Sigmoid colon (tissue), 4 donors: Measurements from ENCODE around the gene IQSEC3.

ENCODE experiments used
- CTCF ChIP-seq, 4 experiments: fragments of 450-650 bp in 3 of 4; fragments of 200-600 bp in 1 of 4; IDR thresholded peaks; one replicate each; pipeline ENCODE4 v1.5.1; 2016 to 2019; ENCODE audit warnings: antibody characterized with exemption in 4 of 4, mild to moderate bottlenecking in 3 of 4, moderate library complexity in 2 of 4
- EP300 ChIP-seq, 4 donors: sonication (generic); formaldehyde crosslinking; IDR thresholded peaks; one replicate each; pipeline ENCODE4 v1.6.1; 2017; ENCODE audit warnings: antibody characterized with exemption in 4 of 4
- POLR2A ChIP-seq, 2 donors: fragments of 450-650 bp; IDR thresholded peaks; one replicate each; pipeline ENCODE4 v1.6.1; 2016; ENCODE audit warnings: antibody characterized with exemption in 2 of 2, mild to moderate bottlenecking in 2 of 2, moderate library complexity in 2 of 2
- POLR2AphosphoS5 ChIP-seq, 4 donors: sonication (generic); formaldehyde crosslinking; IDR thresholded peaks; one replicate each; pipeline ENCODE4 v1.6.1; 2017; ENCODE audit warnings: antibody characterized with exemption in 4 of 4

GRCh38 chr12:197911-198695 lies 131.5 kb downstream of the IQSEC3 start:
- TF ChIP-seq POLR2A (IDR thresholded peaks at IDR 0.05) (no peak), CTCF (IDR thresholded peaks at IDR 0.05) (no peak), POLR2AphosphoS5 (IDR thresholded peaks at IDR 0.05) (no peak), EP300 (IDR thresholded peaks at IDR 0.05) (no peak)
